ENCODE data around the gene SMIM35.

- TF ChIP-seq ZBTB7A (tag by site-specific recombination; IDR thresholded peaks at IDR 0.05; ENCODE audit: low read depth) (no peak), ZNF549 (tag by site-specific recombination; IDR thresholded peaks at IDR 0.05) (no peak), BCL6B (tag by site-specific recombination; IDR thresholded peaks at IDR 0.05) (no peak), ZNF24 (tag by site-specific recombination; IDR thresholded peaks at IDR 0.05) (no peak), ZBTB10 (tag by site-specific recombination; IDR thresholded peaks at IDR 0.05) (no peak), ZNF513 (tag by site-specific recombination; IDR thresholded peaks at IDR 0.05) (no peak)
Measured at GRCh38 chr11:118095493-118095892, 8.7 kb upstream of the SMIM35 start.
